Measurements from ENCODE around the gene SCRT2.

DNA sequence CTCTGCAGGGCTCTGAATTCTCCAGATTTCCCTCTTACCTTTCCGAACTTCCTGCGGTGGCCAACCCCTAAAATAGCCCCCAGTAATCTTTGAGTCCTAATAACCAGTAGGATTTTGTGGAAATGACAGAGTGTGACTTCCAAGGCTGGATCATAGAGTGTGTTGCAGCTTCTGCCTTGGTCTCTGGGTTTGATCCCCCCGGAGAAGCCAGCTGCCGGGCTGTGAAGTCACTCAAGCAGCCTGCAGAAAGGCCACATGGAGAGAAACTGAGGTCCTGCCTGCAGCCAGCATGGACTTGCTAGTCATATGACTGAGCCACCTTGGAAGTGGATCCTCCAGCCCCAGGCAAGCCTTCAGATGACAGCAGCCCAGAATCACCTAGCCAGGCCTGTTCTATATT is 46.3 kb upstream of the SCRT2 start:
- TF ChIP-seq, protein P1, sequence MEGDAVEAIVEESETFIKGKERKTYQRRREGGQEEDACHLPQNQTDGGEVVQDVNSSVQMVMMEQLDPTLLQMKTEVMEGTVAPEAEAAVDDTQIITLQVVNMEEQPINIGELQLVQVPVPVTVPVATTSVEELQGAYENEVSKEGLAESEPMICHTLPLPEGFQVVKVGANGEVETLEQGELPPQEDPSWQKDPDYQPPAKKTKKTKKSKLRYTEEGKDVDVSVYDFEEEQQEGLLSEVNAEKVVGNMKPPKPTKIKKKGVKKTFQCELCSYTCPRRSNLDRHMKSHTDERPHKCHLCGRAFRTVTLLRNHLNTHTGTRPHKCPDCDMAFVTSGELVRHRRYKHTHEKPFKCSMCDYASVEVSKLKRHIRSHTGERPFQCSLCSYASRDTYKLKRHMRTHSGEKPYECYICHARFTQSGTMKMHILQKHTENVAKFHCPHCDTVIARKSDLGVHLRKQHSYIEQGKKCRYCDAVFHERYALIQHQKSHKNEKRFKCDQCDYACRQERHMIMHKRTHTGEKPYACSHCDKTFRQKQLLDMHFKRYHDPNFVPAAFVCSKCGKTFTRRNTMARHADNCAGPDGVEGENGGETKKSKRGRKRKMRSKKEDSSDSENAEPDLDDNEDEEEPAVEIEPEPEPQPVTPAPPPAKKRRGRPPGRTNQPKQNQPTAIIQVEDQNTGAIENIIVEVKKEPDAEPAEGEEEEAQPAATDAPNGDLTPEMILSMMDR (IDR thresholded peaks at IDR 0.05): no peak
- TF ChIP-seq ZFX (IDR thresholded peaks at IDR 0.05; ENCODE audit: borderline replicate concordance): no peak

Measured in 22Rv1 (cell line).